Gastrocnemius medialis (tissue), 4 donors: ENCODE data around the gene TINAGL1.

Experiments
- CTCF ChIP-seq, 5 experiments: fragments of 450-650 bp in 3 of 5; fragments of 200-600 bp in 2 of 5; sonication (generic) in 2 of 5; IDR thresholded peaks in 4 of 5; conservative IDR thresholded peaks in 1 of 5; 1 replicate in 4 of 5; 2 replicates in 1 of 5; pipeline ENCODE4 v1.5.1; 2016 to 2019; ENCODE audit warnings: antibody characterized with exemption in 5 of 5, mild to moderate bottlenecking in 3 of 5, moderate library complexity in 3 of 5
- POLR2A ChIP-seq, 2 donors: fragments of 450-650 bp; IDR thresholded peaks; one replicate each; pipeline ENCODE4 v1.6.1; 2017; ENCODE audit warnings: antibody characterized with exemption in 2 of 2, mild to moderate bottlenecking in 2 of 2, moderate library complexity in 2 of 2

- TF ChIP-seq POLR2A (IDR thresholded peaks at IDR 0.05) (no peak), CTCF (IDR thresholded peaks at IDR 0.05 in 4 of 5, conservative IDR thresholded peaks at IDR 0.05 in 1 of 5) (no peak)
These were observed 52.7 kb downstream of the TINAGL1 start for GRCh38 chr1:31628931-31629556.
